SHP77 (cell line): ENCODE data around the gene RNF115.
"Not testable (repeated sequence)": the region's sequence is repeated elsewhere in the genome, so short reads cannot be mapped to it uniquely, and the experiment has no call there.

ENCODE experiments used
- DNase-seq, 2 experiments: peaks; one replicate each; lab custom pipeline; 2025; lab: John Stamatoyannopoulos, UW

RNF115 gene

GRCh38 chr1:145823565-145824498, at the start of gene RNF115, which contains the start of gene POLR3C:
TSS of gene RNF115 (minus strand) at chr1:145824095. CDS start at chr1:145823873, 222 bp downstream.
TSS of gene POLR3C (plus strand) at chr1:145824200. CDS start at chr1:145825777, 1,577 bp downstream.
- peak; percentile 98 to 99 for DNase-seq

DNA sequence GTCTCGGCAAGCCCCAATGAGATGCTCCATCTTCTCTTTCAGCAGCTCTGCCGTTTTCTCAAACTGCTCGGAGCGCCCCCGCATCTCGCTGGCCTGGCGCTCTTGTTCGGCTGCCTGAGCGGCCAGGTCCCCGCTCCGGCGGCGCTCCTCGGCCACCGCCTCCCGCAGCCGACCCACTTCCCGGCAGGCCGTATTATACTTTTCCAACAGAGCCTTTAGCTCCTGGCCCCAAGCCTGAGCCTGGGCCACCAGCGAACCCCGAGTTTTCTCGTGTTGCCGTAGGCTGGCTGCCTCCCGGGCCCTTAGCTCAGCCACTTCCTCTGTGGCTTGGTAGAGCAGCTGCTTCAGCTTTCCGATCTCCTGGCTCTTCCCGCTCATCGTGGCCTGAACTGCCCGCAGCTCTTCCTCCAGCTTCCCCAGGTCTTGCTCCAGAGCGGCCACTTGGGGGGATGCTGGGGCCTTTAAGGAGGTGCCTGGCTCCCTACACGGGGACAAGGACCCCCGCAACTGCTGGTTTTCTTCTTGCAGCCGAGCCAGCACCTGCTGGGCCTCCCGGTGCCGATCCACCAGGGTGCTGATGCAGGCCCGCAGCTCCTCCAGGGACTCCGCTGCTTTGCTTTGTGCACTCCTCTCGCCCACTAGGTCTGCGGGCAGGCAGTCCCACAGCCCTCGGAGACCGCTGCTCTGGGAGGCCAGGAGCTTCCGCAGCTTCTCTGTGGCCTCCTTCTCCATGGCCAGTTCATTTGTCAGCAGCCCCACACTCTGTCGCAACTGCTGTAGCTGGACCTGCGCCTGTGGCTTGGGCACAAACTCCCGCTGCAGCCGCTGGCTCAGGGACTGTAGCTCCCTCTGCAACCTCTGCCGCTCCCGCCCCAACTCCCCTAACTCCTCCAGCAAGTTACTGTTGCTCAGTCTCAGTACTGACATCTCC, 48.4 kb upstream of the RNF115 start:
- DNase-seq: peak in 1 of 2 experiments; percentile 23

GRCh38 chr1:145868232-145868631, 44.3 kb upstream of the RNF115 start:
- DNase-seq: no peak

DNA sequence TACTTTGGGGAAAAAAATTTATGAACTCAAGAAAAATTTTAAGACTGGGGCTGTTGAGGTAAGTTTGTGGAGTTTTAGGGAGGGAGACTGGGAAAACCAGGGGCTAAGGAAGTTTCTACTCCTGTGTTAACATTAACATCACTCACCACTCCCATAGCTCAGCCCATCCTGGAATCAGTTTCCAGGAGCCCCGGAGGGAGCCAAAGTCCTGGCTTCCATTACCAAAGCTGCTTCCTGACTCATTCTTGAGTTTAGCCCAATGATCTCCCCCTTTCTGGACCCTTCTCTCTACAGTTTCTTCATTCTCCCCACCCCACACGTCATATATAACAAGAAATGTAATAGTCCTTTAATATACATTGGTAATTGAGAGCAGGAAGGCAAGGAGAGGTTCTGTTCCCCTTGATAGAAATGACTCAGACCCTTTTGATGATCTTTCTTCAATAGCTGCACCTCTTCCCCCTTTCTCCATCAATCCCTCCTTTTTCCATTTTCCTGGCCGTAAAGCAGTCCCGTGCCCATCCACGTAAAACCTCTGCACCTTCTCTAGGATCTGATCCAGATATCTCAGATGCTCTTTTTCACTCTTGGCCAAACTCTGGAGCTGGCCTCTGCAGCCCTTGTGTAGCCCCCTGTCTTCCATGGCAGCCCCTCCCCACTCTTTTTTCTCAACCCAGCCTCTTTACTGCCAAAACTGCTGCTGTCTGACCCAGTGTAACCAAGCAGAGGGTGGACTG, 39.6 kb upstream of the RNF115 start:
- no peak for DNase-seq

DNA sequence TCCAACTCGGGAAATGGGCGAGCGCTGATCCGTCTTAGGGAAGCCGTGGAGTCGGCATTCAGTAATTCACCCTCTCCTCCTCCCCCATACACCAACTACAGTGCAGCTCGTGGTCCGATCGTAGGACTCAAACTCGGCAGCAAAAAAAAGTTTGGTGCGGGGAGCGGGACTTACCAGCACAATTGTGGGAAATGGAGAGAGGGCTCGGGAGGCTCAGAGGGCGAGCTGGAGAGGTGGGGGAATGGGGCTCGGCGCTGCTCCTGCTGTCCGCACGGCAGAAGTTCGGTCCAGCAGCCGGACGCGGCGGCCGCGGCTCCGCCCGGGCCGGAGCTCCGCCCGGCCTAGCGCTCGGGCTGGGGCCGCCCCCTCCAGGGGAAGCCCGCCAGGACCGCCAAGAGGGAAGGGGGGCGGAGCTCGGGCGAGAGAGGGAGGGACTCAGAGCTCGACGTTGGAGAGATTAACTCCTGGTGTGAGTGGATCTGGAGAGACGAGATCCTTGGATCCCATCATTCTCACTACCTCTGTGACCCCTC, 35.7 kb upstream of the RNF115 start:
- peak; percentile 65 to 88 for DNase-seq

DNA sequence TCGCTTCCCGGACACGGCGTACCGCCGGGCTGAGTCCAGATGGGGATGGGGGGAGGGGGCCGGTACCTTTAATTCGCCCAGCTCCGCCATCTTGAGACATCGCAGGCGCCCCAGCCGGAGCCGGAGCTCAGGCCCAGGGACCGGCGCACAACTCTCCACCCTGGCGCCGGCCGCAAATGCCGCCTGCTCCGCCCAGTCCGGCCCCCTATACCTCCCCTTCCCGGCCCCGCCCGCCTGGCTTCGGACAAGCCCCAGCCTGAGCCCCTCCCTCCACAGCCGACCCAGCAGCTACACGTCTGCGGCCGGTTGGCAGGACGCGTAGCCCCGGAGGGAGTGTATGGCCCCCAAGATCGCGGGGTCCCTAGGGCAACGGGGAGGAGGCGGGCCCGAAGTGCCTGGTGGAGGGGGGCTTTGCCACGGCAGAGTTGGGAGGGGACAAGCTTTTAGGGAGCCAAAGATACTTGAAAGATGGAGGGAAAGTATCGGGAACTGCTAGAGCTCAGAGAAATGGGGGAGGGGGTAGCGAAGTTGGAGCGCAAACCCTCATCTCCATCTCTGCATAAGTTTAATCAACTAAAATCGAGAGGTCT, 35.1 kb upstream of the RNF115 start, which contains the start of gene PIAS3:
TSS of gene PIAS3 (minus strand) at position 181 of the 590 bp plus-strand sequence. CDS start at position 90, 91 bp downstream.
- peak; percentile 96 to 98 for DNase-seq

DNA sequence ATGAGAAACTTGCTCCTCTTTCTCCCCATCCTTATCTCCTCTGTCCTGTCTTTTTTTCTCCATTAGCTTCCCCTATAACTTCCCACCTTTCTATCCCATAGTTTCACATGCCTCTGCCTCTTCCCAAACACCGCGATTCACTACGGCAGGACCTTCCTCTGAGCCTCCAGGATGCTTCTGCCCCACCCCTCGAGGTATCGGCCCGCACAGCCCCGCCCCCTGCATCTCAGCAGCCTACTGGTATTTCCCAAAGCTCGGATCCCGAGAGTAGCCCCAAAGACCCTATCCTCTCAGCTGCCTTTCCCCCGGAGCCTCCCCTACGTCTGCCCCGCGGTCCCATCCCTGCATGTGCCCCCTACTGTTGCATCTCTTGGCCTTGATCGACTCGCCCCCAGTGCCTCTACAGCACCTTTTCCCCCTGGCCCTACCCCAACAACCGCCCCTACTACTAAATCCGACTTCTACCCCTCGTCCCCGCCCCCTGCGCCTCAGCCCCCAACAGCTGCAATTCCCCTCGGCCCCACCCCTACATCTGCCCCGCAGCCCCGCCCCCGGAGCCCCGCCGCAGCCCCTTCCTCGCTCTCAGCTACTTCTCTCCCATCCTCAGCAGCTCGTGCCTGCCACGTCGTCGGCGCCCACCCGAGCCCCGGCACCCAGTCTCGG, 34.5 kb upstream of the RNF115 start:
- DNase-seq: peak; percentile 63 to 89

DNA sequence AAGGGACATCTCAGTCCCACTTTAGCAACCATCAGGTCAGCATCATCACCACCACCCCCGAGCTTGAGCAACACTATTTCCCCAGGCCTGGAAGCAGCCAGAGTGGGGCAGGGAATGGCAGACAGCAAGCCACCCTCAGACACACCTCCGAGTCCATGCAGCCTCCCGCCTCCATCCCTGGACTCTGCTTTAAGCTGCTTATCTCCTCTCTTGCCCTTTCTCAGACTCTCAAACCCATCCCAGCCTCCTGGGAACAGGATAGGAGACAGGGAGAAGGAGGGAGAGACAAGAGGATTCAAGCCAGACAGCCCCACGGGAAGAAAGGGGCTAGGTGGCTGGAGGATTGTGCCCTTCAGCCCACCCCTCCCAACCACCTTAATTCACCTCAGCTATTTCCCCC, 33.3 kb upstream of the RNF115 start:
- no peak for DNase-seq

- no peak for DNase-seq
Observed at GRCh38 chr1:145855426-145855948, 31.6 kb upstream of the RNF115 start.

GRCh38 chr1:145849356-145850160, 25.7 kb upstream of the RNF115 start:
- DNase-seq: no peak

- no peak for DNase-seq
Observed at GRCh38 chr1:145847827-145848226, 23.9 kb upstream of the RNF115 start.

DNA sequence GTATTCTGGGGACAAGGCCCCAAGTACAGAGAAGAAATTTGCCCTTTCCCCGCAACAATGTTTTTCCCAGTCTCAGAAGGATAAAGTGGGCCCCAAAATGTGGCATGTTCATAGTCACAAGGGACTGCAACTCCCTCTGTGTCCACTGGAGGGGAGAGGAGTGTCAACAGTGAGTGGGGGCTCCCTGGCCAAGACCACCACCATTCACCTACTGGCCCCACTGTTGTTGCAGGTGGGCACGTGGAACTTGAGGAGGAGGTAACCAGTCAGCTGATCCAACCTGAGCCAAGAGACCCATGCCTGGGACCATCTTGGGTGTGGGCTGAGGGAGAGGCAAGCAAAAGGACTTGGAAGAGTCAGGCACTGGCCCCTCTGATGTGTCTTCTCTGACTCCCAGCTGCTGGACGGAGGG, 22.3 kb upstream of the RNF115 start:
- peak; percentile 32 for DNase-seq

DNA sequence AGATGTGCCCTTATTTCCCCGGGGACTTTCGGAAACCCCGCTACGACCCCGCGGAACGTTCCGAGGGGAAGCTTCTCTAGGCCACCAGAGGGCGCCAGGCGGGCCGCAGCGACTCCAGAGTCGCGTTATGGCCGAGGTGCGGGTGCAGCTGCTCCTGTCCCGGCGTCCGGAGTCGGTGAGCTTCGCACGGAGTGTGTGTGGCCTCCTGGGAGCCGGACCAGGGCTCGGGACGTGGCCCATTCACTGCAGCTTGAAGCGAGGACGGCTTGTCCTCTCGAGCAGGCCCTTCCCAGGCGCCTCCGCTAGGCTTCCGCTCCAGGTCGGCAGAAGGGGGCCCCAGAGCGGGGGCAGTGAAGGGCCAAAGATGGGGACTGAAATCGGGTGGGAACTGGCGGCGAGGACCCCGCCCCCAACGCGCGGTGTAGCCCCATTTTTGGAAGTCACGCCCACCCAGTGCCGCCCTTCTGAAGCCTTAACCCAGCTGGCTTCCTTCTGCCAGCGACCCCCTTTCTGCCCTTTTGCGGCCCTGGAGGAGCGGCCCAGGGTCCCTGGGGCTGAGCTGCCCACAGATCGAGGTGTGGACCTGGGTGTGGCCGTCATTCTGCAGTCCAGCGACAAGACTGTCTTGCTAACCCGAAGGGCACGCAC, 21.7 kb upstream of the RNF115 start, which contains the start of gene NUDT17:
TSS of gene NUDT17 (plus strand) at position 117 of the 648 bp plus-strand sequence. CDS start at position 128, 11 bp downstream.
- peak; percentile 87 to 95 for DNase-seq

DNA sequence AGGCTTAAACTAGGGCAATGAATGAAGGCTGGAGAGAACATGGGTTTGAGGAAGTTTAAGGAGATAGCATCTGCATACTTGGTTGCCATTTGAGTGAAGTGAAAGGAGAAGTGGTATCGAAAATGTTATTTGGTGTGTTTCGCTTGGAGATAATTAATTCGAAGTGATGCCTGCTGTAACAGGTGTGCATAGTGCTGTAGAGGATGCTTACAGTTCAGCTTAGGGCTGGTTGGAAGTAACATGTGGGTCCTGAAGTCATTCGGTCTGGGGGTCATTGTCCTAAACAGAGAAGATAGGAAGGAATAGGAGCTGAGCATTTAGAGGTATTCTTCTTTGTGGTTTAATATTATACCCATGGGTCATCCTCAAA, 21.2 kb upstream of the RNF115 start:
- DNase-seq: peak in 1 of 2 experiments; percentile 64

GRCh38 chr1:145843031-145843430, 19.1 kb upstream of the RNF115 start:
- DNase-seq: no peak

DNA sequence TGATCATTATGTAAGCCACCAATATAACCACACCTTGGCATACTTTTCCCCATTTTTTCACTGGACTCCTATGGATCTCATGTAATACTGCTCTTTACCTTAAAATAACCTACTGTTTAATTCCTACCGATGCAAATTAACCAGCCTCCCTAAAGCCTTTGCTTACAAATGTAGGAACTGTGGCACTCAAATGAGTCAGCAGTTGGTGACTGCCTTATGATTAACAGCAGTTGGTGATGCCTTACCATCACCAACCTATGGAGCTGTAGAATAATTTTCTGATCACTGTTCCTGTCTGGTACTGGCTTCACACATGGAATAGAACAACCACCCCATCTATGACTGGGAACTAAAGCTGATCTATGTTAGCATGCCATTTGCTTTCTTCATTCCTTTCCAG, 13.8 kb upstream of the RNF115 start:
- DNase-seq: no peak

GRCh38 chr1:145830810-145831209, 6.9 kb upstream of the RNF115 start:
- not testable (repeated sequence) for DNase-seq

DNA sequence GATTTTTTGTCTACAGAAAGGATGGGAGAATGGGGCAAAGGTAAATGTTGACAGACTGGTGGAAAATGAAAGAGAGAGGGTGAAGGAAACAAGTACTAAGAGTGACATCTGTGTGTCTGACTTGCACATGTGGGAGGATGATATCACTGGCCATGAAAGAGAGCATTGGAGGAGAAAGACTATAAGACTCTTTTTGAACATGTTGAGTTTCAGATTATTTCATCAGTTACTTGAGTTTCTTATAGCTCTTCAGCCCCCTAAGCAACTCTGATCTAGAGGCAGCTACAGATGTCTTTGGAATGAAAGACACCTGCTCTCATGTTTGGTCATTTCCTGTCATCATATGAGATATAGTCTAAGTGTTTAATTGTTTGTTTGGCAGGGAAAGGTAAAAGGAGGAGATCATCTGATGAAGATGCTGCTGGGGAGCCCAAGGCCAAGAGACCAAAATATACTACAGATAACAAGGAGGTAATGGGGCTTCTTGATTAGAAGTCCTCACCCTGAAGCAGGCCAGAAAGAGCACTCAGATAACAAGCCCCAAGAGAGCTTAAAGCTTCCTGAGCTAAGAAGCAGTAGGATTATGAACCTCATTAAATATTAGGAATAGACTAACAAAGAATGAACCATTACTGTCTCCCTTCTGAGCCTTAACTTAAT, 4.6 kb upstream of the RNF115 start:
- no peak for DNase-seq
